ENCODE data around the gene SNRNP48.

Gene SNRNP48

DNA sequence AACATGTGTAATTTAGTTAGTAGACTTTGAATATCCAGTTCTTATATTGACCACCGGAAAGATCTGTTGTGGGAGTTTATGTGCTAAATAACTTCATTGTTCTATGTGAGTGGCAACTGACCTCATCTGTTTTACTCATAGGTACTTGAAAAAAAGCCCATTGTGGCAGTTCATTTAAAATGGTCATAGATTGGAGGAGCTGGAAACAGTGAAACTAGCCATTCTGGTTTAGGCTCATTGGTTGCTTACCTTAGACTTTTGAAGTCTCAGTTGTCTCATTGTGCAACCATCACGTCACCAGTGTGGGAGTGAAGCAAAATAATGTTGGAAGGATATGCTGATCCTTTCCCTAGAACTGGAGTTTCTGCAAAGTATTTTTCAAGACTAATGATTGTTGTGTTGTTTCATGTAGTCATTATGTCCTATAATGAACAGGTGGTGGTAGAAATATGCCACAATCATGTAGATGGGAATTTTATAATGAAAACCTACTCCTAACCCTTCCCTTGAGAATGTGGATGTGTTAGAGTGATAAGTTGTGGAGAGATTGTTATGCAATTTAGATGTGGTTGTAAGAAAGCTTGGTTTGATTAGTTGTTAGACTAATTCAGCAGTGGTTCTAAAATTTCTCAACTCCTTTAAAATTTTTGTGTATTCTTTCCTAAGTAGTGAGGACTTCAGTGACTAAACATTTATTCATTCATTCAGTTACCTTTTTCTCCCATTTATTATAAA is 30.2 kb upstream of the SNRNP48 start:
- no peak for DNase-seq

DNA sequence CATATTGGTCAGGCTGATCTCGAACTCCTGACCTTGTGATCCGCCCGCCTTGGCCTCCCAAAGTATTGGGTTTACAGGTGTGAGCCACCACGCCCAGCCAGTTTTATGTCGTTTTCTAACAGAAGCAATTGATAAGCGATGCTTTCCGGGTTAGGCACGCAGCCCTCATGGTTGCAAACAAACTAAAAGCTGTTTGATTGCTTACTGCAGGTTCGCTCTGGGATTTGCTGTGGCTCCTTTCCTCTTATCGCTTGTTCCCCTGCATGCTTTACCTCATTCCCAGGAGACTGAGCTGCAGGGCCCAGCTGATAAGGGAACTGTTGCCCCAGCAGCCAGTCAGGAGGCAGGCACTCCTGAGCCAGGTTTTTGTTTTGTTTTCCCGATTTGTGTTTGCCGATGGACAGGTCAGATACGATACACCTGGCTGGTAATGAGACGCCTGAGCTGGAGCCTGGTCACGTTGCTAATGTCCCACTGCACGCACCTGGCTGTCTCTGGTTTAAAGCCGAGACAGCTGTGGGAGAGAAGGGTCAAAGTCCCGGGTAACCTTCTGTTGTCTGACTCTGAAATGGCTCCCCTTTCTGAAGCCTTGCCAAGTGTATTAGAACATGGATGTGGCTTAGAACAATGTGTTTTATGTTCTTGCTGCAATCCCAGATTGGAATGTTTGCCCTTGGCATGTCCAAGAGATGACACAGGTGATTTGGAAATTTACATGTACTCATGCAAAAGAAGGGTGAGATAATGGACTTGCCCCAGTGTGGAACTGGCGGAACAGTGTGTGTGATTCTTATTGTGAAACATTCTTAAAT is 28.6 kb upstream of the SNRNP48 start:
- no peak for DNase-seq

DNA sequence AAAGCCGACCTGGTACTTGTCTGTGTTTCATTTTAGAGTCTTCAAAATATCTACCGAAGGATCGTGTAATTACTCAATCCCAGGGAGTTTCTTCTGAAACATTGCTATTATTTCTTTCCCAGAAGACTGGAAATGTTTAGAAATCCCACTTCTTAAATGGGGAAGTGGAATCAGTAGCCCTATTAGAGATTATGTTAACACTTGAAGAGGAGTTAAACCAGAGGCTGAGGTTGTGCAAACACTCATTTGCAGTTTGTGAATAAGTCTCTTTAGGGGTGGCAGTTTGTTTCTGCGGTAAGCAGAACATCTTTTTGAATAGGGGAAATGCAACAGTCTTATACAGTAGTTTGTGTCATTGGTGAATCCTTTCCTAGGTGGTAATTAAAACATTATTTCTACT is 27.2 kb upstream of the SNRNP48 start:
- no peak for DNase-seq

DNA sequence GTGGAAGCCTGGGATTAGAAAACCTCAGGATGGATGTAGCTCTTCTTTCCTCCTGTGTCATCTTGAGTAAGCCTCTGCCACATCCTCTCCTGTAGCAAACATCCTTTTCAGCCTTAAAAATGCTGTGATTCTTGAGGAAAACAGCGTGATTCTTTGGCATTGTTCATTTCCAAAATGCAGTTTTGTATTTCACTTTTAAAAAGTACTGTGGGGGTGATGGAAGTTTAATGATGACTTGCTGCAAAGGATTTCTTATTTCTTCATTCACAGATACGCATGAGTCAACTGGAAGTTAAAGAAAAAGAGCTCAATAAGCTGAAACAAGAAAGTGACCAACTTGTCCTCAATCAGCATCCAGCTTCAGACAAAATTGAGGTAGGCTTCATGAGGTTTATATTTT is 23.9 kb upstream of the SNRNP48 start:
- no peak for DNase-seq

DNA sequence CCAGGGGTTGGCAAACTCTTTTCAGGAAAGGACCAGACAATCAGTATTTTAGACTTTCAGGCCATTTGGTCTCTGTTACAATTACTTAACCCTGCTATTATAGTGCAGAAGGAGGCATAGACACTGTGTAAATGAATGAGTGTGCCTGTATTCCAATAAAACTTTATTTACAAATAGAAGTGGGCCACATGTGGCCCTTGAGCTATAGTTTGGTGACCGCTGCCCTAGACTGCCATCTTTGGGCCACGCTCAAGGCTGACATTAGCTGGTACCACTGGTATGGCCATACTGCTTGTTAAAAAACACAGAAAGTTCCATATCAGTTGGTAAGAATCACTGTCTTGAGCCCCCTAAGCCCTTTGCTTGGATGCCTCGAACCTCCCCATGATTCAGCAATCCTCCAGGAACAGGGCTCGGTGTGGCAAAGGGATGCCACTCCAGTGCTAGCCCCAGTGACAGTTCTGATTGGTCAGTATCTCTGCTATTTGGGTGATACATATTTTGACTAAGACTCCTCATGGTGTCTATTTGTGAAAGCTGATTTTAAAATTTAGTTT is 23.3 kb upstream of the SNRNP48 start:
- DNase-seq, result no peak

DNA sequence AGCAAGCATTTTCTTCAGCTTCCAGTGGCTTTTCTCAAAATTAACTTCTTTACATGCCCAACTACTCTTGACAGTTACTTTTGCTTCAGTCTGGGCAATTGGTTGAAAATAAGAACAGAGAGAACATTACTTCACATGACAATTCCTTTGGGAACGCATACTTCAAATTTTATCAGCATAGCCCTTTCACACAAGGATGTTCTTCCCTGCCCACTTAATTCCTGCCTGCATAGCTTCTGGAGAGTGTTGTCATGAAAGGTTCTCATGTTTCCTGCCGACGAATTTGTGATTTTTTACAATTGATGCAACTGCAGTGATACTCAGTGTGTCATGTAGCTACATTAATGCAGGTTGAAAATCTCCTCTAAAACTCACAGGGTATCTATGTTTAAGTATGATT is 22.0 kb upstream of the SNRNP48 start:
- DNase-seq, result no peak

DNA sequence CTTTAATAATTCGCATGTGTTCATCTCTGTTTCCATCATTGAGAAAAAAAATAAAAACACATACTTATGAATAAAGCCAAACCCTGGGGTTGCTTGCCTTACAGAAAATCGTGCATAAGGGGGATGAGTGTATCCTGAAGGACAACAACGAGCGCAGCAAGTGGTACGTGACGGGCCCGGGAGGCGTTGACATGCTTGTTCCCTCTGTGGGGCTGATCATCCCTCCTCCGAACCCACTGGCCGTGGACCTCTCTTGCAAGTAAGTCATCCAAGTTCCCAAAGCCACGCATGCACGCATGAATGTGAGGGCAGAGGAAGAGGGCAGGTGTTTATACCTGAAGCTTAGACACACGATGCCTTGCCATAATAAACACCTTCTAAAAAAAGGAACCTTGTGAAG is 20.9 kb upstream of the SNRNP48 start:
- DNase-seq, result no peak

DNA sequence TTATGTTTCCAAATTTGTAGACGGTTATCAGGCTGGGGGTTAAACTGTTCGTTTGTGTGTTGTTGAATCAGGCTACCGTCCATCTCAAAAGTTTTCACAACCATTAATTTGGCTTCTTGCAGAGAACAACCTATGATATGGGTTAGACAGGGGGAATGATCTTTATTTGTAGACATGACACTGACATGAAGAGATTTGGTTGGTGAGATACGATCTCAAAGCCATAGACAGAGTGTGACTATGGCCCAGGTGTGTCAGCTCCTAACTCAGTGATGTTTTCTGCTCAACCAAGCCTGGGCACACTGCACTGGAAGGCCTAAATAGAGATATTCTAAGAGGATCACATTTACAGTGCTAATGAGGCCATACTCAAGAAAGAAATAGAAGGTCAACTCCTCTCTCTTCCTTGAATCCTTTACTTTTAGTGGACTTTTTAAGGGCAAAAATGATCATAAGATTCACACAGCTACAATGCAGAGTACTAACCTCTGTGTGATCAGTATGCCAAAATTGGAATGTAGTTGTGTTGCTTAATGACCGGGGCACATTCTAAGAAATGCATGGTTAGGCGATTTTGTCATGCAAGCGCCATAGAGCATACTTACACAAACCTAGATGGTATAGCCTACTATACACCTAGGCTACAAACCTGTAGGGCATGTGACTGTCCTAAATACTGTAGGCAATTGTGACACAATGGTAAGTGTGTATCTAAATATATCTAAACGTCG is 17.6 kb upstream of the SNRNP48 start:
- no peak for DNase-seq

DNA sequence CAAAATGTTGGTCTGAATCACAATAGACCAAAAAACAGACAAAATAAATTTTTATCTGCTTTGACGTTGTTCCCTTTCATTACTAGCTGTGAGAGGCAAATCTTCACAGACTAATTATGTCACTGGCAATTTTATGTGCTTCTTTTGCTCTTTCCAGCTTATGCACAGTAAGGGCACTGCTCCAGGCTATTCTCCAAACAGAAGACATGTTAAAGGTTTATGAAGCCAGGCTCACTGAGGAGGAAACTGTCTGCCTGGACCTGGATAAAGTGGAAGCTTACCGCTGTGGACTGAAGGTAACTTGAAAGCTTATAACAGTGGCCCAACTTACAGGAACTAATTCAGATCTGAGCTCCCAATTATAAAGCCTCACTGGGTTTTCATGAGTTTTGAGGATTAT is 15.5 kb upstream of the SNRNP48 start:
- DNase-seq, result no peak

DNA sequence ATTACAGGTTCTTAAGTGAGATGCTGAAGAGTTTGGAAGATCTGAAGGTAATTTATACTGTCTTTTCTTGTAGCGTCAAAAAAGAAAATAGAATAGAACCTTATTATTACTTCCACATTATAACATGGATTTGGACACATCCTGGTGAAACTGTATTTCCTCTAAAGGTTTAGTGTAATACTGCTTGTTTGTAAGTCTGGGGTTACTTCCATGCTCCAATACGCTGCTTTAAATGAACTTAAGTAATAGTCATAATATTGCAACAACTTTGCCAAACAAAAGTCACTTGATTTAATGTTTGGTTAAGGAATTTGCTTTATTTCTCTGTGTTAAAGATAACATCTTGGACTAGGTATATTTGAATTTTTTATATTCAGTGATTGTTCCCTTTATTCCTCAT is 11.5 kb upstream of the SNRNP48 start:
- DNase-seq, result no peak

DNA sequence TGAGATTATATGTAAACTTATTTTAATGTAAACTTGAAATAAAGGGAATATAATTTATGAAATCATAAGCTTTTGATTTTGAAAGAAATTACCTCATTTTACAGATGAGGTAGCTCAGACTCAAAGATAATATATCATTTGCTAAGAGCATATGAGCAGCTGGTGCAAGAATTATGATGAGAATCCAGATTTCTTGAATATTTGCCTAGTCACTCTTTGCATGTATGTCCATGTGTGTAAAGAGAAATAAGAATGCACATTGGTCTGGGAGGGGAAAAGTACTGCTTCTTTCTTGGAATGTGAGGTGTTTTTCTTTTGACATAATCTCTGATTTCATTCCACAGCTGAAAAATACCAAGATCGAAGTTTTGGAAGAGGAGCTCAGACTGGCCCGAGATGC is 11.1 kb upstream of the SNRNP48 start:
- no peak for DNase-seq

DNA sequence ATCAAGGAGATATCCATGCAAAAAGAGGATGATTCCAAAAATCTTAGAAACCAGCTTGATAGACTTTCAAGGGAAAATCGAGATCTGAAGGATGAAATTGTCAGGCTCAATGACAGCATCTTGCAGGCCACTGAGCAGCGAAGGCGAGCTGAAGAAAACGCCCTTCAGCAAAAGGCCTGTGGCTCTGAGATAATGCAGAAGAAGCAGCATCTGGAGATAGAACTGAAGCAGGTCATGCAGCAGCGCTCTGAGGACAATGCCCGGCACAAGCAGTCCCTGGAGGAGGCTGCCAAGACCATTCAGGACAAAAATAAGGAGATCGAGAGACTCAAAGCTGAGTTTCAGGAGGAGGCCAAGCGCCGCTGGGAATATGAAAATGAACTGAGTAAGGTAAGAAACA is 10.1 kb upstream of the SNRNP48 start:
- no peak for DNase-seq

DNA sequence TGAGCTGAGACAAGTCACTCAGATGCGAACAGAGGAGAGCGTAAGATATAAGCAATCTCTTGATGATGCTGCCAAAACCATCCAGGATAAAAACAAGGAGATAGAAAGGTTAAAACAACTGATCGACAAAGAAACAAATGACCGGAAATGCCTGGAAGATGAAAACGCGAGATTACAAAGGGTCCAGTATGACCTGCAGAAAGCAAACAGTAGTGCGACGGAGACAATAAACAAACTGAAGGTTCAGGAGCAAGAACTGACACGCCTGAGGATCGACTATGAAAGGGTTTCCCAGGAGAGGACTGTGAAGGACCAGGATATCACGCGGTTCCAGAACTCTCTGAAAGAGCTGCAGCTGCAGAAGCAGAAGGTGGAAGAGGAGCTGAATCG is 9.5 kb upstream of the SNRNP48 start:
- no peak for DNase-seq

DNA sequence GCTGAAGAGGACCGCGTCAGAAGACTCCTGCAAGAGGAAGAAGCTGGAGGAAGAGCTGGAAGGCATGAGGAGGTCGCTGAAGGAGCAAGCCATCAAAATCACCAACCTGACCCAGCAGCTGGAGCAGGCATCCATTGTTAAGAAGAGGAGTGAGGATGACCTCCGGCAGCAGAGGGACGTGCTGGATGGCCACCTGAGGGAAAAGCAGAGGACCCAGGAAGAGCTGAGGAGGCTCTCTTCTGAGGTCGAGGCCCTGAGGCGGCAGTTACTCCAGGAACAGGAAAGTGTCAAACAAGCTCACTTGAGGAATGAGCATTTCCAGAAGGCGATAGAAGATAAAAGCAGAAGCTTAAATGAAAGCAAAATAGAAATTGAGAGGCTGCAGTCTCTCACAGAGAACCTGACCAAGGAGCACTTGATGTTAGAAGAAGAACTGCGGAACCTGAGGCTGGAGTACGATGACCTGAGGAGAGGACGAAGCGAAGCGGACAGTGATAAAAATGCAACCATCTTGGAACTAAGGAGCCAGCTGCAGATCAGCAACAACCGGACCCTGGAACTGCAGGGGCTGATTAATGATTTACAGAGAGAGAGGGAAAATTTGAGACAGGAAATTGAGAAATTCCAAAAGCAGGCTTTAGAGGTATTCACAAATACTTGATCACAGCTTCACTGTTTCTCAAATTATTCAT is 8.9 kb upstream of the SNRNP48 start:
- DNase-seq, result no peak

DNA sequence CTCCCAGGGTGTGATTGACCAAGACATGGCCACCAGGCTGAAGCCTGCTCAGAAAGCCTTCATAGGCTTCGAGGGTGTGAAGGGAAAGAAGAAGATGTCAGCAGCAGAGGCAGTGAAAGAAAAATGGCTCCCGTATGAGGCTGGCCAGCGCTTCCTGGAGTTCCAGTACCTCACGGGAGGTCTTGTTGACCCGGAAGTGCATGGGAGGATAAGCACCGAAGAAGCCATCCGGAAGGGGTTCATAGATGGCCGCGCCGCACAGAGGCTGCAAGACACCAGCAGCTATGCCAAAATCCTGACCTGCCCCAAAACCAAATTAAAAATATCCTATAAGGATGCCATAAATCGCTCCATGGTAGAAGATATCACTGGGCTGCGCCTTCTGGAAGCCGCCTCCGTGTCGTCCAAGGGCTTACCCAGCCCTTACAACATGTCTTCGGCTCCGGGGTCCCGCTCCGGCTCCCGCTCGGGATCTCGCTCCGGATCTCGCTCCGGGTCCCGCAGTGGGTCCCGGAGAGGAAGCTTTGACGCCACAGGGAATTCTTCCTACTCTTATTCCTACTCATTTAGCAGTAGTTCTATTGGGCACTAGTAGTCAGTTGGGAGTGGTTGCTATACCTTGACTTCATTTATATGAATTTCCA is 4.6 kb upstream of the SNRNP48 start:
- DNase-seq, result no peak

DNA sequence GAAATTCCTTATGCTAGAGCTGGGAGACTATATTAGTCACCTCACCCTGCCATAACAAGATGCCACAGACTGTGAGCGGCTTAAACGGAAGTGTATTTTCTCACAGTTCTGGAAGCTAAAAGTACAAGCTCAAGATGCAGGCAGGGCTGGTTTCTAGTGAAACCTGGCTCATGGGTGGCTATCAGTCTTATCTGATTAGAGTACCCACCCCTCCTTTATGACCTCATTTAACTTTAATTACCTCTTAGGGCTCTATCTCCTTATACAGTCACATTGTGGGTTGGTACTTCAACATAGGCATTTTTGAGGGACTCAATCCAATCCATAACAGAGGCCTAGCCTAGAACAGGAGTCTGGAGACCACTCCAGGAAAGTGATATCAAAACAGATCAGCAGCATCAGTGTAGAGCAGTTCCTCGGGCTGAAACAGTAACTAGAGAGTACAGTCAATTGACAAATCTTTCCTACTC is 2.3 kb upstream of the SNRNP48 start:
- DNase-seq, result no peak

DNA sequence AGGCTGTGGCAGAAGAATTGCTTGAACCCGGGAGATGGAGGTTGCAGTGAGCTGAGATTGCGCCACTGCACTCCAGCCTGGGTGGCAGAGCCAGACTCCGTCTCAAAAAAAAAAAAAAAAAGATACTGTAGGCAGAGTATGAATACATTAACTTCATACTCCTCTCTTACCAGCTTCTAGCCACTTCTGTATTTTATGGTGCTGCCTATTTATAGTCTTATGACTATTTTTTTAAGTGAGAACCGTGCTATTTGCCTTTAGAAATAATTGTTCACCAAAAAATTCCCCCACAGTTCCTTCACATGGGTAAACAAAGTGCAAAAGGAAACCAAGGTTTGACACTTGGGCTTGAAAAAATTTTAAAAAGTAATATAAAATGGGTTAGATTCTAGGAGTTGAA is 1.5 kb upstream of the SNRNP48 start:
- no peak for DNase-seq

DNA sequence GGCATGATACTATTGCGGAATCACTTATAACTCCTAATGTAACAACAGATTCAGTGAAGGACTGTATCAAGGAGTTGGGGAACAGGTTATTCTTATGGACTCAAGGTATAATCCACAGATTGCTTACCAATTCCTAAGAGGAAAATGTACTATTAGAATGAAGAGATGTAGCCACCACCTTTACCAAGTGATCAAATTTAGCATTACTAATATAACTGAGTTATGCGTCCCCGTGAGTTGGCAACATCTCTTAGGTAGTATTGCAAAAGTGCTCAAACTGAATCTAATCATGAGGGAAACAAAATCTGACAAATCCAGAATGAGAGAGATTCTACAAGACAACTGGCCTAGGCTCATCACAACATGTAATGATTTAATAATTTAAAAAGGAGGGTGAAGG is 777 bp upstream of the SNRNP48 start:
- no peak for DNase-seq

DNA sequence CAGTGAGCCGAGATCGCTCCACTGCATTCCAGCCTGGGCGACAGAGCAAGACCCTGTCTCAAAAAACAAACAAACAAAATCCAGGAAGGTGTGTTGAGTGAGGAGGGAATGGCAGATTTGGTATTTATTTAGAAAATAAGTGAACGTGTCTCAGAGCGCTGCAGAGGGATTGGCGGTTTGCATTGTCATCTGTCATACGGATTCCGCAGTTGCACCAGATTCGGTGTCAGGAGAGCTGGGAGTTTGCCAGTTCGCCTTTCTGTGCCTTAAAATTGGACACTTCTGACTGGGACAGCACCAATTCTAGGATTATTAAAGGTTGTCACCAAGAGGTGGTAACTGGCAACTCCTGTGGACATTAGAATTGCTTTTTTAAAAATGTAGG is 912 bp downstream of the SNRNP48 start:
- no peak for DNase-seq

DNA sequence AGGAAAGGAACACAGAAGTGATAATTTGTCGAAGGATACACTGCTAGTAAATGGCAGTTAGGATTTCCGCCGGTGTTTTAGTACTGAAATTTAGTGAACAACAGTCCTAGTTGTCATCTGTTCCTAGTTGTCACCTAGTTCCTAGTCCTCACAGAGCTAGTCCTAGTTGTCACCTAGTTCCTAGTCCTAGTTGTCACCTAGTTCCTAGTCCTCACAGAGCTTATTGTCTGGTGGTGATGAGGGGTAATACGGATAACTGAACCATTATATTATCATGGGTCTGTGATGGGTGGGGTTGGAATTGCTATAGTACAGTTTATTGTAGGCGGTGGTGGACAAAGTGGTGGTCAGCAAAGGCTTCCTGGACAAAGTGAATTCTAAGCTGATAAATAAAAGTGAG is 1.8 kb downstream of the SNRNP48 start:
- no peak for DNase-seq

DNA sequence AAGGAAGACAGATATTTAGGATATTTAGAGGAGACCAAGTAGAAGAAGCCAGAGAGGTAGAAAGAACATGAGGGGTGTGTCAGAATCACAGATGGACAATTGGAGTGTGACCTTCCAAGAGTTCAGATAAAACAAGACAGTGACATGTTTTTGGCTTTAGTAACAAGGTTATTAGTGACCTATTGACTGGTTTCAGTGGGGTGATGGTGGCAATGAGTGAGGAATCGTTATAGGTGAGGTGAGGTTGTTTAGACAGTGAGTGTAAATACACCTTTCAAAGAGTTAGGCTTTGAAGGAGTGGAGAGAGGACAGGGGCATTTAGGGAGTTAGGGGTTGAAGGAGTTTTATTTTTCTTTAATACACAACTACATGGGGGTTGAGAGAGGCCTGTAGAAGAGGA is 3.2 kb downstream of the SNRNP48 start:
- no peak for DNase-seq

DNA sequence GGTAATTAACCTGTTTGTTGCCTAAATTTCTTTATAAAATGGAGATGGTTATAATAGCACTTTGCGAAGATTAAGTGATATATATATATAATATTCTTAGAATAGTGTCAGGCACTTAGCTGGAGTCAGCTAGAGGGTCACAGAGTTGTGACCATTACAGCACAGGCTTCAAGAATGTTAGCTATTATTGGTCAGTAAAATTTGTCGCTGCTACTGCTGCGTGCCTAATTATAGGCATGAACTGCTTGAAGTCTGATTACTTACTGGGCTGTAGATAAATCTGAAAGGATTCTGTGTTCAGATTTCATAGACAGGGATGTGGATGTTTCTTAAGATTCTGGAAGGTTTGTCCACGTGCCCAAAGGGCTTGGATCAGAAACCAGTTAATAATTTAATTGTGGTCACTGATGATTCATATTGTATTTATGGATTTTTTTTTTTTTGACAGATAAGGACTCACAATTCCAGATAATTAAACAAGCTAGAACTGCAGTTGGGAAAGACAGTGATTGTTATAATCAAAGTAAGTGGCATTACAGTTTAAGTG is 4.7 kb downstream of the SNRNP48 start:
- no peak for DNase-seq
